Gastrocnemius medialis (tissue), 4 donors: Measurements from ENCODE around the gene RUNX1.

ENCODE experiments used
- POLR2A ChIP-seq, 2 donors: fragments of 450-650 bp; IDR thresholded peaks; one replicate each; pipeline ENCODE4 v1.6.1; 2017; ENCODE audit warnings: antibody characterized with exemption in 2 of 2, mild to moderate bottlenecking in 2 of 2, moderate library complexity in 2 of 2
- TF ChIP-seq, protein P1 (sequence below), 5 experiments: fragments of 450-650 bp in 3 of 5; fragments of 200-600 bp in 2 of 5; sonication (generic) in 2 of 5; IDR thresholded peaks in 4 of 5; conservative IDR thresholded peaks in 1 of 5; 1 replicate in 4 of 5; 2 replicates in 1 of 5; pipeline ENCODE4 v1.5.1; 2016 to 2019; ENCODE audit warnings: antibody characterized with exemption in 5 of 5, mild to moderate bottlenecking in 3 of 5, moderate library complexity in 3 of 5

DNA sequence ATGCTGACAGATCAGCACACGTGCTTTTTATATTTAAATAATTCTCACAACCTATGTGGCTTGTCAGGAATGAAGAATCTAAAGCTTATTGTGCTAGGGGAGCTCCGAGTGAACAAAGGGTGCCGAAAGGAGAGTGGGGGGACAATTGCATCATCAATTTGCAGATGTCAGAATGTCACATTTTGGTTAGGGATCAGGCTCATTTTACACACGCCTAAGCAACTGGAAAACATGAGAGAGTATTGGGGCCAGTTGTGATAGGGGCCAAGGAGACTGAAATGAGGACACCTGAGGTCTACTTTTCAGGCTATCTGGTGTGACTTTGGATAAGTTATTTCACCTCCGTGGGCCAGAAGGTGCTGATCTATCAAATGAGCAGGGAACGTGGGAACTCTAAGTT, 31.8 kb downstream of the RUNX1 start:
- no peak for TF ChIP-seq POLR2A (IDR thresholded peaks at IDR 0.05)
- TF ChIP-seq, protein P1, sequence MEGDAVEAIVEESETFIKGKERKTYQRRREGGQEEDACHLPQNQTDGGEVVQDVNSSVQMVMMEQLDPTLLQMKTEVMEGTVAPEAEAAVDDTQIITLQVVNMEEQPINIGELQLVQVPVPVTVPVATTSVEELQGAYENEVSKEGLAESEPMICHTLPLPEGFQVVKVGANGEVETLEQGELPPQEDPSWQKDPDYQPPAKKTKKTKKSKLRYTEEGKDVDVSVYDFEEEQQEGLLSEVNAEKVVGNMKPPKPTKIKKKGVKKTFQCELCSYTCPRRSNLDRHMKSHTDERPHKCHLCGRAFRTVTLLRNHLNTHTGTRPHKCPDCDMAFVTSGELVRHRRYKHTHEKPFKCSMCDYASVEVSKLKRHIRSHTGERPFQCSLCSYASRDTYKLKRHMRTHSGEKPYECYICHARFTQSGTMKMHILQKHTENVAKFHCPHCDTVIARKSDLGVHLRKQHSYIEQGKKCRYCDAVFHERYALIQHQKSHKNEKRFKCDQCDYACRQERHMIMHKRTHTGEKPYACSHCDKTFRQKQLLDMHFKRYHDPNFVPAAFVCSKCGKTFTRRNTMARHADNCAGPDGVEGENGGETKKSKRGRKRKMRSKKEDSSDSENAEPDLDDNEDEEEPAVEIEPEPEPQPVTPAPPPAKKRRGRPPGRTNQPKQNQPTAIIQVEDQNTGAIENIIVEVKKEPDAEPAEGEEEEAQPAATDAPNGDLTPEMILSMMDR (IDR thresholded peaks at IDR 0.05 in 4 of 5, conservative IDR thresholded peaks at IDR 0.05 in 1 of 5): no peak
